GM18505 (cell line): Measurements from ENCODE around the gene IARS2.
"Not testable (repeated sequence)": the region's sequence is repeated elsewhere in the genome, so short reads cannot be mapped to it uniquely, and the experiment has no call there.

ENCODE experiments used
- ATAC-seq: cut with Tn5 transposase; IDR thresholded peaks from one replicate; pipeline ENCODE4 v1.9.1; 2021; ENCODE audit not compliant: unreplicated experiment
- POLR2A ChIP-seq: IDR thresholded peaks from 4 replicates; pipeline ENCODE4 v1.6.1; 2011; ENCODE audit warnings: borderline replicate concordance; ENCODE audit not compliant: insufficient read depth, insufficient read length; ENCODE audit errors: extremely low read depth

Gene IARS2

DNA sequence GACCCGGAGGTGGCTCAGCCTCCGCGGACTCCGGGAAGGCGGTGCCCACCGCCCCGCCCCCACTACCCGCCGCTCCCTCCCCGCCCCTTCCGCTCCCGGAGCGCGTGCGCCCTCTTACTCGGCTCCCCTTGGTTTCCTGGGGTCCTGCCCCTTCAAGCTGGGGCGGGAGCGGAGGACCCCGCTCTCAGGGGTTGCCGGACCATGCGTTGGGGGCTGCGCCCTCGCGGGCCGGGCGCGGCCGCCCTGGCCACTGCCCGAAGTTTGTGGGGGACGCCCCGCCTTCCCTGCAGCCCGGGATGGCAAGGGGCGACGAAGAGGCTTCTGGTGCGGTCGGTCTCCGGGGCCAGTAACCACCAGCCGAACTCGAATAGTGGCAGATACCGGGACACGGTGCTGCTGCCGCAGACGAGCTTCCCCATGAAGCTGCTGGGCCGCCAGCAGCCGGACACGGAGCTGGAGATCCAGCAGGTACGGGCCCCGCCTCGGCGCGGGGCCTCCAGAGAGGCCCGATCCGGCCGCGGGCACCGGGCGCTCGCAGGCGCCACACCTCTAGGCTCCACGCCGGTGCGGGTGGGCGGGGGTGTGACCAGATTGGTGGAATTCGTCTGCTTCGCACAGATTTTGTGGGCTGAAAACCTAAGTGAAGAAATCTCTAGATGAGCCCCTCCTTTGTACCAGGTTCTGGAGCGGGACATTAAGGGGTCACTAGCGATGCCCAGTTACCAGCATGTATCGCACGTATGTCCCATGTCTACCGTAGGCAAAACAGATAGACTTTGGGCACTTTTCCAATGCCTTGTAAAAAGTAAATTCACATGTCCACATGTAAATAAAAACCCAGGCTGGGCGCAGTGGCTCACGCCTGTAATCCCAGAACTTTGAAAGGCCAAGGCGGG is at the start of gene IARS2:
TSS of gene IARS2 (plus strand) at position 117 of the 896 bp plus-strand sequence. CDS start at position 202, 85 bp downstream.
- ATAC-seq = peak; percentile 64
- TF ChIP-seq POLR2A = peak; percentile 76

DNA sequence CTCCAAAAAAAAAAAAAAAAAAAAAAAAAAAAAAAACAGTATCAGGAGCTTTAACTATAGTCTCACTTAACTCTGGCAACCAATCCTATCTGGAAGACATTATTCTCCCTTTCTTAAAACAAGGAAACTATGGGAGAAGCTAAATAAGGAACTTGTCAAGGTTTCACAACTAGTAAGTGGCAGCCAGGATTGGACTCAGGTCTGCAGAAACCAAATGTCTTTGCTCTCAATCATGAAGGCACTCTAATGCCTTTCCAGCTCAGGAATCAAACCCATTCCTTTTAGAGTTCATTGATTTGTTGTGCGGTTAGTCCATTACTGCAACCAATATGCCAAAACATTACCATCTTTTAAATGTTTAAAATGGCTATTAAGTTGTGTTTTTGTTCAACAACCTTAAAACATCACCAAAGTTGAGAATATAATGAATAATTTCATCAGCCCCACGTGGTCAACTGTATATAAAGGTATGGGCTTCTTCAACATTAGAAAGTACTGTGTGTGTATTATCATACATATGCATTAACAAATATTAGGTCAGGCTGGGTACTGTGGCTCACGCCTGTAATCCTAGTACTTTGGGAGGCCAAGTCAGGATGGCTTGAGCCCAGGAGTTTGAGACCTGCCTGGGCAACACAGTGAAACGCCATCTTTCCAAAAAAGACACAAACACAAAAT is 49.1 kb upstream of the IARS2 start:
- TF ChIP-seq POLR2A = no peak
- no peak for ATAC-seq

DNA sequence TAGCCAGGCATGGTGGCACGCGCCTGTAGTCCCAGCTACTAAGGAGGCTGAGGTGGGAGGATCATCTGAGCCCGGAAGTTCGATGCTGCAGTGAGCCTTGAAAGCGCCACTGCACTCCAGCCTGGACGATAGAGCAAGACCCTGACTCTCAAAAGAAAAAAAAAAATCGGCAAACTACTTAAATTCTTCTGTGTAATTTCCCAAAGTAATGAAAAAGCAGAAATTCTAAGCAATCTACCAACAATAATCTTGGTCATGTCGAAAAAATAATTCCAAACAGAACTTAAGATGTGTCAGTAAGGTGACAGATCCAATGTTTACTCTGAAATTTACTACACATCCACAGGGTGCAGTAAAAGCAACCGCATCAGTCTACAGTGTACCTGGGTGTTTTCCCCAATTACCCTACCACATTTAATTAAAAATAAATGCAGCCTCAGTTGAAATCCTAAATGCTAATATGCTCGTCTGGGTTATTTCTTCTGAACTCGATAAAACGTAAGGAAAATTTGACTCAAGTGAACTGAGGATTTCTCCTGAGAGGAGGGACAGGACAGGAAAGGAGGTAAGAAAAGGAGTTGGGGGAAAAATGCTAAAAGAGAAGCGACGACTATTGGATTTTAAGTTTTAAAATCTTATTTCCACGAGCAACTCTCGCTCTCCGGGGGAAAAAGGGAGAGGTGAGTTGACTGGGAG is 48.4 kb upstream of the IARS2 start:
- ATAC-seq = no peak
- TF ChIP-seq POLR2A = no peak

DNA sequence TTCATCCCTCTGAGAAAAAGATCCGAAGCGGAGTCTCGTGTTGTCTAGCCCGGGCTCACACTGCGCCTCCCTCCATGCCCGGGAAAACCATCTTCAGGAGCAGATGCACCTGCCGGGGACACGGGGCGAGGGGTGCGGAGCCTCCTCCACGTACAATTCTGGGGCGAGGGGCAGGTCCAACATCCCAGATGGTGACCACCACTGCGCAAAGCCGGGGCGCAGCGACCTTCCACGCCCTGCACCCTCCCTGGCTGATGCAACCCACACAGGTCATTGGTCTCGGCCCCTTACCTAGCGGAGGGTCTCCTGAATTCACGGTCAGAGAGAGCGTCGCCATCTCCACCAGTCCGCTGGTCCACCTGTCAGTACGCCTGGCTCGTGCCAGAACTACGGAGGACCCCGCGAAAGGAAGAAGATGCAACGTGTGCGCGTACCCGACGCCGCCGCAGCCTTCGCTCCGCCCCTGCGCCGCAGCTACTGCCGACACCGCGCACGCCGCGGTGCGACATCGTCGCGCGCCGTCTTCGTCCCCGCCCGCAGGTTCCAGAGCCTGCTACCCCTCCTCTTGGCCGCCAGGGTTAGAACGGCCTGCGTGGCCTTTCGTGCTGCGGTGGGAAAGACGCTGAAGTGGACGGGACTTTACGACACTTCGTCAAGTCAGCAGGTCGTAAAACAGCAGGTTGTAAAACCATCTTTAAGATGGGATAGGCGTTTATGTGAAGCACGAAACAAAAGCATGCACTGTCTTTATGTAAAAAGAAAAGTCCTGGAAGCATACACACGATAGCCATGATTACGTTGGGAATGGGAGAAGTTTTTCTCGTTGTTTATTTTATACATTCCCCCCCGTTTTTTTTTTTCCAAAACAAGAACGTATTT is 47.6 kb upstream of the IARS2 start, which contains the start of gene EPRS1:
TSS of gene EPRS1 (minus strand) at position 454 of the 879 bp plus-strand sequence. CDS start at position 337, 117 bp downstream.
- peak; percentile 99 for ATAC-seq
- TF ChIP-seq POLR2A = peak; percentile 89

DNA sequence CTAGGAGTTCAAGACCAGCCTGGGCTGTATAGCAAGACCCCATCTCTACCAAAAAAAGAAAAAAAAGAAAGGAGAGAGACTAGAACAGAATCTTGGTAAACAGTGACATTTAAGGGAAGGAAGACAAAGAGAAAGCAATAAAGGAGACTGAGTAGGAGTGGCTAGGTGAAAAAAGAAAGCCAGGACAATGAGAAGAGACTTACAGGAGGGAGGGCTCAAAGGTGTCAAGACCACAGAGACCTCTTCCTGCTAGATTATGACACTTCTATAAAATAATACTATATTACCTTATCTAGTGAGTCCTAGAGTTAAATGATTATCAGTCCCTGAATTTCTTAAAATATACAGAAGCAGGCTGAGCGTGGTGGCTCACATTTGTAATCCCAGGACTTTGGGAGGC is 37.6 kb upstream of the IARS2 start:
- no peak for ATAC-seq
- no peak for TF ChIP-seq POLR2A

DNA sequence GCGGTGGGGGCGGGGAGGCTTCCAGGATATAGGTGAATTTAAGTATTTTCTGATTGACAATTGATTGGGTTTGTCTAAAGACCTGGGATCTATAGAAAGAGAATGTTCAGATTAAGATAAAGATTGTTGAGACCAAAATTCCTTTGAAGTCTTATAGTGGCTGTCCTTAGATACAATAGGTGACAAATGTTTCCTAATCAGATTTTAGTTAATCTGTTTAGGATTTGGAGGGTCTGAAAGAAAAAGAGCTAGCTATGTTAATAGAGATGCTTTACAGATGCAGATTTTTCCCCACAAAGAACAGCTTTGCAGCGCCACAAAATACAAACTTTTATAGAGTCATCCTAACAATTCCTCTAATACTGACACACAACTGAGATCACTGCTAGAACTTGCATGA is 33.1 kb upstream of the IARS2 start:
- no peak for TF ChIP-seq POLR2A
- ATAC-seq = no peak

DNA sequence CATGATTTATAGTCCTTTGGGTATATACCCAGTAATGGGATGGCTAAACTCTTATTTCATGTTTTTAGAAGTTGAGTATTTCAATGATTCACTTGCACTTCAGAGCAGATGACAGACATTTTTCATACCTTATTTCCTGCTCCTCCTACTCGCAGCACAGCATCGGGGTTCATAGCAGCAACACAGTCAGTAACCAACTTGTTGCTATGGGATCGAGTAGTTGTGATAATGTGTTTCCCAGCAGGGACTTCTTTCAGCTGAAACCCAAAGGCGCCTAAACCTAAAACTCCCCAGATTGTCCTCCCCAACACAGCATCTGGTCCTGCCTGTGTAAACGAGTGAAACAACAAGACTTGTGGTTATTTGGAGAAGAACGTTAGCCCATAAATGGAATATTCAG is 31.3 kb upstream of the IARS2 start:
- no peak for TF ChIP-seq POLR2A
- no peak for ATAC-seq

DNA sequence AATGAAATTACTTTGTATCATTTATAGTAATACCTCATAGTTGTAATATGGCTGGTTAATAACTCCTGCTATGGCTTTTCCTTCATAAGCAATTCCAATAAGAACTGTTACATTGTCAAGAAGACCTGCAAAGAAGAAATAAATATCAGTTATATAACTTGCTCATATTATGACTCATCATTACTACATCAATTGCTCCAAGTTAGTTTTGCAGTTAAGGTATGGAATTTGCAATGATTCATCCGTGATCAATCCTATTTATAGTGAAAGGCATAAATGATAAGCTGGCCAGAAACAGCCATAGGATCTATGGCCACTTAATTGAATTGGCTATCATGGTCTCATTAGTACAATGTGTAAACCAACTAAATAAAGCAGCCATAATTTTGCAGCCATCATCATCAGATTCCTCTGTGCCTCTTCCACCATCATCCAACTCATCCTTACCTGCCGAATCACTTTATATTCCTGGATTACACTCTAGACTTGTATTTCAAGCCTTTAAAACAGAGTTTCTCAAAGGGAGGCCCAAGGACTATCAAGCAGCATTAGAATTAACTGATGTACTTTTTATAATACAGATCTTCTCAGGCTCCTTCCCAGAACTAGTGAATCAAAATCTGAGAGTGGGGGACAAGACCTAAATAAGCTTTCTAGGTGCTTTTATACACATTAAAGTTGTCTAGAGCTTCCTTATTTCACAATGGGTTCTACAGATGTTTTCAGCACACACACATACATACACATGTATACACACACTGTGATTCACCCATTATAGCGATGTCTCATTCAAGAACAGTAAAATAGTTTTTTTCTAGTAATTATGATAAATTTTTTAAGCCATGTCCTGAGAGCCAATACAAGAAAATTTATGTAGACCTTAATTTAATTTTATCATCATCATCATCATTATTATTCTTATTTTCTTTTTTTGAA is 26.4 kb upstream of the IARS2 start:
- ATAC-seq = no peak
- no peak for TF ChIP-seq POLR2A

DNA sequence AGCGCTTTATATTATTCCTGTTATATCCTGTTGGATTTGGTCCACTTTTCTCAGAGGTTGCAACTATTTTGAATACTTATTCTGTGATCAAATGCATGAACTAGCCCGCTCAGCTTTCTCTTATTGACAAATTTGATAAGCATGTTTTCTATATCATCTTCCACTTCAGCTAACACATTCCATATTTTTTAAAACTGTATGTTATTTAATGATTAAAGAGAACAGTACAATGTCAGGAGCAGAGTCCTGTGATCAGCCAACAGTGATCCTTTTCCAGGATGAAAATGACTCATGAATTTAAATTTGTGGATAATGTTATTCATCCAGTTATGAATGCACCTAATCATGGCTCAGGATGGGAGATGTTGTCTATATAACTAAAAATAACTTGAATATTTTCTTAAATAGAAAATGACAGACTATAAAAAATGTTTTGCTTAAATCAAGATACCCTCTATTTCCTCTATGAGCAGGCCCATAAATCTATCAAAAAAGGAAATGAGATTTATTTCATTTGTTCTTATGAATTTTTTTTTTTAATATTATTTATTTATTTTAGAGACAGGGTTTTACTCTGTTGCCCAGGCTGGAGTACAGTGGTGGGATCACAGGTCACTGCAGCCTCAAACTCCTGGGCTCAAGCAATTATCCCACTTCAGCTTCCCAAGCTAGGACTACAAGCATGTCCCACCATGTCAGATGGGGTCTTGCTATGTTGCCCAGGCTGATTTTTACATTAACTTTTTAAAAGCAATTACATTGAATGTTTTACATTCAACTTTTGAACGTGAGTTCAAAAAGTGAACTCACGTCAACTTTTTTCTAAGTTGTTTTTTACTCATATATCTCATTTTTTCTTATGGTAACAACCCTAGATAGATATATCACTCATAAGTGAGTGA is 16.8 kb upstream of the IARS2 start:
- TF ChIP-seq POLR2A = no peak
- no peak for ATAC-seq

DNA sequence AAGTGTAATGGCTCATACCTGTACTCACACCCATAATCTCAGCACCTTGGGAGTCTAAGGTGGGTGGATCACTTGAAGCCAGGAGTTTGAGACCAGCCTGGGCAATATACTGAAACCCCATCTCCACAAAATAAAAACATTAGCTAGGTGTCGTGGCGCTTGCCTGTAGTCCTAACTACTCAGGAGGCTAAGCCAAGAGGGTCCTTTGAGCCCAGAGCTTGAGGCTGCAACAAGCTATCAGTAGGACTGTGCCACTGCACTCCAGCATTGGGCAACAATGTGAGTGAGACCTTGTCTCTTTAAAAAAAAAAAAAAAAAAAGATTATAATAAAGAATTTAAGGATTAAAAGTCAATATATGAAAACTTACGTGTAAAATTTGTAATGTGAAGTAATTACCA is 16.0 kb upstream of the IARS2 start:
- ATAC-seq = no peak
- TF ChIP-seq POLR2A = no peak

DNA sequence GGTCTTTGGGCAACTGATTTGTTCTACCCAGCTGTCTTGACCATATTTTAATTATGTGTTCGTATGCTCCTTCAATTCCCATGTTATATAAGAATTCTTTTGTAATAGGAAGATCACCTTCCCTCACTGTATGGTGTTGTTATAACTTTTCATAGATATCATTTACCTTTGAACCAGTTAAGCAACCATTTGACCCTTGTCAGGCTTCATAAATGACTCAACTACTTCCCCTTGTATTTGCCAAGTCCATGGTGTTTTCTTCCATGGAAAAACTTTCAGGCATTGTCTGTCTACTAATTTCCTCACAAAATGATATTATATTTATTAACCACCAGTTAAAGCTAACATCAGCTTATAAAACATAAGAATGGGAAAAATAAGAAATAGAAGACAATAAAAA is 9.5 kb upstream of the IARS2 start:
- no peak for TF ChIP-seq POLR2A
- ATAC-seq = no peak

DNA sequence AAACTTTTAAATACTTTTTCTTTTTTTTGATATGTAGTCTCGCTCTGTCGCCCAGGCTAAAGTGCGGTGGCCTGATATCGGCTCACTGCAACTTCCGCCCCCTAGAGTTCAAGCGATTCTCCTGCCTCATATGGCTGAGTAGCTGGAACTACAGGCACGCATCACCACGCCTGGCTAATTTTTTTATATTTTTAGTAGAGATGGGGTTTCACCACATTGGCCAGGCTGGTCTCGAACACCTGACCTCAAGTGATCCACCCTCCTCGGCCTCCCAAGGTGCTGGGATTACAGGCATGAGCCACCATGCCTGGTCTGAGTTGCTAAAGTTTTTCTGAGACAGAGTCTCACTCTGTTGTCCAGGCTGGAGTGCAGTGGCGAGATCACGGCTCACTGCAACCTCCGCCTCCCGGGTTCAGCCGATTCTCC is 7.7 kb upstream of the IARS2 start:
- not testable (repeated sequence) for ATAC-seq
